ENCODE data around the gene FHL3.

GRCh38 chr1:38038861-38039260, 33.5 kb upstream of the FHL3 start:
- TF ChIP-seq POLR2AphosphoS5 (IDR thresholded peaks at IDR 0.05; ENCODE audit: insufficient read depth in 1 of 2, low read depth in 1 of 2) (no peak), POLR2A (IDR thresholded peaks at IDR 0.05) (no peak), CTCF (IDR thresholded peaks at IDR 0.05) (no peak)

Measured in vagina (tissue), 2 donors.